GM20431 (cell line): ENCODE measurements around the gene CXCR3.
"Not testable (repeated sequence)": the region's sequence is repeated elsewhere in the genome, so short reads cannot be mapped to it uniquely, and the experiment has no call there.

Experiments
- in situ Hi-C: fragments of 300-500 bp; cut with MseI, MboI; formaldehyde crosslinking; loops from one replicate; pipeline ENCODE4 v1.15.0; 2020; ENCODE audit warnings: low sequenced_read_pairs; ENCODE audit not compliant: unreplicated experiment

Gene CXCR3

GRCh38 chrX:71618303-71618721 is at the start of gene CXCR3:
CXCR3 (minus strand) TSS chrX:71618511; CDS start chrX:71618449, 62 bp downstream.
- in situ Hi-C loops: no loop called here

- in situ Hi-C loops: no loop called here
Measured at GRCh38 chrX:71667328-71668247, 49.3 kb upstream of the CXCR3 start, which contains the start of gene LOC101059915. LOC101059915 (plus strand) TSS chrX:71667546.

GRCh38 chrX:71666240-71667223 is 48.2 kb upstream of the CXCR3 start:
- in situ Hi-C loops: no loop called here

GRCh38 chrX:71665747-71666146 is 47.4 kb upstream of the CXCR3 start:
- in situ Hi-C loops: no loop called here

GRCh38 chrX:71664889-71665491 is 46.7 kb upstream of the CXCR3 start:
- in situ Hi-C loops: no loop called here

- in situ Hi-C loops: not testable (repeated sequence)
Measured at GRCh38 chrX:71664202-71664601, 45.9 kb upstream of the CXCR3 start.

- in situ Hi-C loops: not testable (repeated sequence)
Measured at GRCh38 chrX:71663238-71663637, 44.9 kb upstream of the CXCR3 start.

GRCh38 chrX:71662654-71663053 is 44.3 kb upstream of the CXCR3 start:
- in situ Hi-C loops: not testable (repeated sequence)

- in situ Hi-C loops: no loop called here
Measured at GRCh38 chrX:71661919-71662318, 43.6 kb upstream of the CXCR3 start.

- in situ Hi-C loops: no loop called here
Measured at GRCh38 chrX:71660562-71661416, 42.5 kb upstream of the CXCR3 start.

GRCh38 chrX:71659959-71660358 is 41.6 kb upstream of the CXCR3 start:
- in situ Hi-C loops: no loop called here

GRCh38 chrX:71659342-71659741 is 41.0 kb upstream of the CXCR3 start:
- in situ Hi-C loops: no loop called here

GRCh38 chrX:71657267-71657666 is 39.0 kb upstream of the CXCR3 start:
- in situ Hi-C loops: no loop called here

GRCh38 chrX:71653344-71653743 is 35.0 kb upstream of the CXCR3 start:
- in situ Hi-C loops: no loop called here

GRCh38 chrX:71652405-71652804 is 34.1 kb upstream of the CXCR3 start:
- in situ Hi-C loops: no loop called here

- in situ Hi-C loops: no loop called here
Measured at GRCh38 chrX:71650333-71650969, 32.1 kb upstream of the CXCR3 start.

- in situ Hi-C loops: not testable (repeated sequence)
Measured at GRCh38 chrX:71644406-71644805, 26.1 kb upstream of the CXCR3 start.

GRCh38 chrX:71640002-71640401 is 21.7 kb upstream of the CXCR3 start:
- in situ Hi-C loops: no loop called here

- in situ Hi-C loops: no loop called here
Measured at GRCh38 chrX:71638409-71638808, 20.1 kb upstream of the CXCR3 start.
